GM23248 (cell line): ENCODE data around the gene TULP4. TPM values are rescaled to one million over a fixed set of nuclear protein-coding genes. Genes with fewer than 3 reads are reported as not detected.
"Not testable (repeated sequence)": the region's sequence is repeated elsewhere in the genome, so short reads cannot be mapped to it uniquely, and the experiment has no call there.

Experiments used
- DNase-seq: peaks from one replicate; pipeline ENCODE4 v3.0.0-alpha.2; 2015
- H2AFZ ChIP-seq: fragments of 200-600 bp; sonication (generic); 2 replicates; pipeline ENCODE4 v1.6.1; 2016; ENCODE audit warnings: antibody characterized with exemption
- H3F3A ChIP-seq: fragments of 200-600 bp; sonication (generic); 2 replicates; pipeline ENCODE4 v1.6.1; 2016; ENCODE audit warnings: mild to moderate bottlenecking, antibody characterized with exemption, mixed run types; ENCODE audit not compliant: insufficient read depth
- H3K27ac ChIP-seq: fragments of 200-600 bp; sonication (generic); 2 replicates; pipeline ENCODE4 v1.5.1; 2016; ENCODE audit warnings: mild to moderate bottlenecking
- H3K27me3 ChIP-seq: fragments of 200-600 bp; sonication (generic); replicated peaks from 2 replicates; pipeline ENCODE4 v1.6.1; 2016; ENCODE audit warnings: mild to moderate bottlenecking; ENCODE audit not compliant: insufficient read depth
- H3K36me3 ChIP-seq: fragments of 200-600 bp; sonication (generic); 2 replicates; pipeline ENCODE4 v1.6.1; 2016; ENCODE audit warnings: low read depth, mild to moderate bottlenecking
- H3K4me1 ChIP-seq: fragments of 200-600 bp; sonication (generic); 2 replicates; pipeline ENCODE4 v1.6.1; 2016; ENCODE audit warnings: mild to moderate bottlenecking; ENCODE audit not compliant: insufficient read depth
- H3K4me2 ChIP-seq: fragments of 200-600 bp; sonication (generic); one replicate; pipeline ENCODE4 v1.6.1; 2016; ENCODE audit warnings: mild to moderate bottlenecking; ENCODE audit not compliant: unreplicated experiment
- H3K4me3 ChIP-seq: fragments of 200-600 bp; sonication (generic); 2 replicates; pipeline ENCODE4 v1.5.1; 2016; ENCODE audit warnings: mild to moderate bottlenecking
- H3K79me2 ChIP-seq: fragments of 200-600 bp; sonication (generic); 2 replicates; pipeline ENCODE4 v1.6.1; 2016; ENCODE audit warnings: mild to moderate bottlenecking; ENCODE audit not compliant: insufficient read depth
- H3K9ac ChIP-seq: fragments of 200-600 bp; sonication (generic); 2 replicates; pipeline ENCODE4 v1.6.1; 2016; ENCODE audit warnings: mild to moderate bottlenecking
- H3K9me2 ChIP-seq: fragments of 200-600 bp; sonication (generic); 2 replicates; pipeline ENCODE4 v1.6.1; 2016; ENCODE audit warnings: mixed run types, mild to moderate bottlenecking, moderate library complexity; ENCODE audit not compliant: insufficient read depth
- H3K9me3 ChIP-seq: fragments of 200-600 bp; sonication (generic); one replicate; pipeline ENCODE4 v1.6.1; 2017; ENCODE audit warnings: low read depth
- H4K20me1 ChIP-seq: fragments of 200-600 bp; sonication (generic); 2 replicates; pipeline ENCODE4 v1.6.0; 2016; ENCODE audit not compliant: insufficient read depth
- EZH2 ChIP-seq: fragments of 200-600 bp; sonication (generic); IDR thresholded peaks from 2 replicates; pipeline ENCODE4 v1.6.1; 2018; ENCODE audit warnings: antibody characterized with exemption, mild to moderate bottlenecking; ENCODE audit not compliant: insufficient read depth, poor library complexity, severe bottlenecking
- EZH2phosphoT487 ChIP-seq: fragments of 200-600 bp; sonication (generic); IDR thresholded peaks from 2 replicates; pipeline ENCODE4 v1.6.1; 2018; ENCODE audit warnings: antibody characterized with exemption, moderate library complexity, mild to moderate bottlenecking, low read depth; ENCODE audit not compliant: insufficient read depth
- WGBS, 2 experiments: methylation state at CpG; one replicate each; pipeline ENCODE4 v1.1.6; 2015 to 2017; ENCODE audit warnings: low lambda C conversion rate in 2 of 2, low coverage in 1 of 2; ENCODE audit errors: missing lambda C conversion rate in 2 of 2; 5-methylcytosine and 5-hydroxymethylcytosine counted together
- in situ Hi-C: fragments of 300-500 bp; cut with MboI; formaldehyde crosslinking; loops from 2 replicates; pipeline ENCODE4 v1.15.0; 2020
- polyA plus RNA-seq: library from polyadenylated mRNA; unstranded; fragments of >200 nt; fragmentation: Nextera tagmentation; extraction: Ambion mirVana; gene quantifications from 2 replicates; pipeline ENCODE4 v1.2.1, GENCODE V29; 2016
- total RNA-seq: library from RNA; depleted of rRNA; stranded (reverse); fragments of >200 nt; shearing (Covaris generic); gene quantifications from 2 replicates; pipeline ENCODE4 v1.2.3, GENCODE V29; 2014

The TULP4 gene
- total and polyA plus RNA-seq, 2 experiments from 2014 or later: 21.5 to 38.7 TPM

GRCh38 chr6:158465257-158465656 is 153.0 kb downstream of the TULP4 start:
- Histone ChIP-seq H3K27me3 (no peaks in the 10 kb centered on the region), H3K4me3 (no peak overlapping the region), H4K20me1 (no peaks in the 10 kb centered on the region), H2AFZ (no peak overlapping the region), H3K4me1 (peaks cover 8% of the 10 kb centered on the region; the same call in 1 of the 2 replicates), H3K9me3 (no peaks in the 10 kb centered on the region), H3K4me2 (no peak overlapping the region), H3F3A (peaks cover 17% of the 10 kb centered on the region; the same call in 1 of the 2 replicates), H3K9me2 (no peaks in the 10 kb centered on the region), H3K79me2 (no peaks in the 10 kb centered on the region), H3K9ac (no peak overlapping the region), H3K27ac (no peak overlapping the region), H3K36me3 (0 out of 2 replicates have a peak, but pooled peaks cover 4% of the 10 kb centered on the region)
- TF ChIP-seq EZH2 (no peak), EZH2phosphoT487 (no peak)
- in situ Hi-C loops: no loop called here
- no peak for DNase-seq
- 97% methylated on average over 2 of the region's 2 CpGs for WGBS, 2 experiments

- Histone ChIP-seq H2AFZ (no peak overlapping the region), H3K27ac (no peak overlapping the region), H3K36me3 (0 out of 2 replicates have a peak, but pooled peaks cover 4% of the 10 kb centered on the region), H4K20me1 (no peaks in the 10 kb centered on the region), H3K9me3 (no peaks in the 10 kb centered on the region), H3F3A (0 out of 2 replicates have a peak, but pooled peaks cover 12% of the 10 kb centered on the region), H3K4me3 (no peak overlapping the region), H3K4me1 (0 out of 2 replicates have a peak, but pooled peaks cover 3% of the 10 kb centered on the region), H3K9ac (no peak overlapping the region), H3K27me3 (no peaks in the 10 kb centered on the region), H3K4me2 (no peak overlapping the region), H3K79me2 (no peaks in the 10 kb centered on the region), H3K9me2 (no peaks in the 10 kb centered on the region)
- in situ Hi-C loops: no loop called here
- no peak for DNase-seq
- TF ChIP-seq EZH2phosphoT487: no peak
- no peak for TF ChIP-seq EZH2
- WGBS, 2 experiments: 68 to 69% methylated on average over 3 of the region's 3 CpGs
These were observed 153.5 kb downstream of the TULP4 start for GRCh38 chr6:158465747-158466146.

GRCh38 chr6:158467923-158468322 is 155.7 kb downstream of the TULP4 start:
- Histone ChIP-seq H3K79me2 (no peaks in the 10 kb centered on the region), H3K4me1 (no peaks in the 10 kb centered on the region), H3F3A (no peaks in the 10 kb centered on the region), H3K9me2 (no peaks in the 10 kb centered on the region), H3K9ac (no peak overlapping the region), H3K4me2 (no peak overlapping the region), H4K20me1 (no peaks in the 10 kb centered on the region), H3K9me3 (no peaks in the 10 kb centered on the region), H3K36me3 (0 out of 2 replicates have a peak, but pooled peaks cover 4% of the 10 kb centered on the region), H3K4me3 (no peak overlapping the region), H3K27ac (no peak overlapping the region), H3K27me3 (no peaks in the 10 kb centered on the region), H2AFZ (no peak overlapping the region)
- DNase-seq: no peak
- WGBS, 2 experiments: 83% methylated on average over 6 of the region's 6 CpGs
- in situ Hi-C loops: no loop called here
- TF ChIP-seq EZH2 (no peak), EZH2phosphoT487 (no peak)

GRCh38 chr6:158468666-158469065 is 156.4 kb downstream of the TULP4 start:
- no peak for DNase-seq
- in situ Hi-C loops: no loop called here
- Histone ChIP-seq H3K4me2 (no peak overlapping the region), H3K36me3 (0 out of 2 replicates have a peak, but pooled peaks cover 4% of the 10 kb centered on the region), H3K79me2 (no peaks in the 10 kb centered on the region), H3K4me1 (no peaks in the 10 kb centered on the region), H3K9me3 (no peaks in the 10 kb centered on the region), H3K27ac (no peak overlapping the region), H3F3A (no peaks in the 10 kb centered on the region), H3K27me3 (no peaks in the 10 kb centered on the region), H2AFZ (no peak overlapping the region), H3K4me3 (no peak overlapping the region), H3K9ac (no peak overlapping the region), H3K9me2 (no peaks in the 10 kb centered on the region), H4K20me1 (no peaks in the 10 kb centered on the region)
- TF ChIP-seq EZH2 (no peak), EZH2phosphoT487 (no peak)
- 82 to 88% methylated on average over 6 of the region's 6 CpGs for WGBS, 2 experiments

- H3K9me3 ChIP-seq, H4K20me1 ChIP-seq, H3K9me2 ChIP-seq, H3K4me3 ChIP-seq, DNase-seq, H3K27ac ChIP-seq, H3K79me2 ChIP-seq, H3K9ac ChIP-seq, in situ Hi-C loops, H3K4me2 ChIP-seq, H3K4me1 ChIP-seq, H2AFZ ChIP-seq, H3K27me3 ChIP-seq, H3K36me3 ChIP-seq: not testable (repeated sequence)
- 96 to 97% methylated on average over 18 of the region's 18 CpGs for WGBS, 2 experiments
- peaks cover 11% of the 10 kb centered on the region for H3F3A ChIP-seq
These were observed 157.8 kb downstream of the TULP4 start for GRCh38 chr6:158470023-158470422.
